Measurements from ENCODE around the gene ANO10. TPM values are rescaled to one million over a fixed set of nuclear protein-coding genes. Genes with fewer than 3 reads are reported as not detected.
A peak's percentile ranks its signal among the peaks of the same experiment; 100 is the strongest.

The ANO10 gene
- total RNA-seq, 1 experiment from 2014 or later, result 26.8 TPM

GRCh38 chr3:43319794-43320193 lies 302.0 kb downstream of the ANO10 start:
- no peak for TF ChIP-seq CTCF (IDR thresholded peaks at IDR 0.05; ENCODE audit: unreplicated experiment)
- no peak overlapping the region for H3K27ac Mint-ChIP-seq (ENCODE audit: unreplicated experiment)
- peaks cover 16% of the 10 kb centered on the region for H3K4me1 Mint-ChIP-seq (ENCODE audit: low read depth, unreplicated experiment)
- BruUV-seq (replicated peaks), result no TSS peak
- H3K4me3 Mint-ChIP-seq (ENCODE audit: low read depth, unreplicated experiment), result no peak overlapping the region
- DNase-seq, result no peak
- no peaks in the 10 kb centered on the region for H3K9me3 Mint-ChIP-seq (ENCODE audit: low read depth, unreplicated experiment)
- no peaks in the 10 kb centered on the region for H3K27me3 Mint-ChIP-seq (ENCODE audit: unreplicated experiment)
- peaks cover 5% of the 10 kb centered on the region for H3K36me3 Mint-ChIP-seq (ENCODE audit: insufficient read depth, unreplicated experiment)
- intact Hi-C loops (cut with micrococcal nuclease; ENCODE audit: unreplicated experiment), result no loop called here
- CTCF ChIA-PET, result no interaction called here

GRCh38 chr3:43319376-43319775 lies 302.4 kb downstream of the ANO10 start:
- Mint-ChIP-seq H3K4me1 (ENCODE audit: low read depth, unreplicated experiment) (peaks cover 16% of the 10 kb centered on the region), H3K4me3 (ENCODE audit: low read depth, unreplicated experiment) (no peak overlapping the region), H3K27me3 (ENCODE audit: unreplicated experiment) (no peaks in the 10 kb centered on the region), H3K27ac (ENCODE audit: unreplicated experiment) (no peak overlapping the region), H3K9me3 (ENCODE audit: low read depth, unreplicated experiment) (no peaks in the 10 kb centered on the region), H3K36me3 (ENCODE audit: insufficient read depth, unreplicated experiment) (peaks cover 5% of the 10 kb centered on the region)
- no peak for DNase-seq
- intact Hi-C loops (cut with micrococcal nuclease; ENCODE audit: unreplicated experiment), result no loop called here
- TF ChIP-seq CTCF (IDR thresholded peaks at IDR 0.05; ENCODE audit: unreplicated experiment), result no peak
- CTCF ChIA-PET, result no interaction called here
- BruUV-seq (replicated peaks), result no TSS peak

GRCh38 chr3:43317461-43318316 lies 304.1 kb downstream of the ANO10 start:
- Mint-ChIP-seq H3K27ac (ENCODE audit: unreplicated experiment) (no peak overlapping the region), H3K36me3 (ENCODE audit: insufficient read depth, unreplicated experiment) (peaks cover 5% of the 10 kb centered on the region), H3K4me3 (ENCODE audit: low read depth, unreplicated experiment) (no peak overlapping the region), H3K9me3 (ENCODE audit: low read depth, unreplicated experiment) (peaks cover 1% of the 10 kb centered on the region), H3K27me3 (ENCODE audit: unreplicated experiment) (no peaks in the 10 kb centered on the region), H3K4me1 (ENCODE audit: low read depth, unreplicated experiment) (peaks cover 16% of the 10 kb centered on the region)
- no TSS peak for BruUV-seq (replicated peaks)
- intact Hi-C loops (cut with micrococcal nuclease; ENCODE audit: unreplicated experiment), result no loop called here
- TF ChIP-seq CTCF (IDR thresholded peaks at IDR 0.05; ENCODE audit: unreplicated experiment), result no peak
- CTCF ChIA-PET, result no interaction called here
- DNase-seq, result no peak

- intact Hi-C loops (cut with micrococcal nuclease; ENCODE audit: unreplicated experiment), result no loop called here
- no peaks in the 10 kb centered on the region for H3K27me3 Mint-ChIP-seq (ENCODE audit: unreplicated experiment)
- H3K36me3 Mint-ChIP-seq (ENCODE audit: insufficient read depth, unreplicated experiment), result peaks cover 5% of the 10 kb centered on the region
- no peak for DNase-seq
- H3K9me3 Mint-ChIP-seq (ENCODE audit: low read depth, unreplicated experiment), result peaks cover 3% of the 10 kb centered on the region
- peak overlapping the region; percentile 18 for H3K27ac Mint-ChIP-seq (ENCODE audit: unreplicated experiment)
- no TSS peak for BruUV-seq (replicated peaks)
- no peak for TF ChIP-seq CTCF (IDR thresholded peaks at IDR 0.05; ENCODE audit: unreplicated experiment)
- no peak overlapping the region for H3K4me3 Mint-ChIP-seq (ENCODE audit: low read depth, unreplicated experiment)
- CTCF ChIA-PET, result no interaction called here
- peaks cover 16% of the 10 kb centered on the region for H3K4me1 Mint-ChIP-seq (ENCODE audit: low read depth, unreplicated experiment)
Observed at GRCh38 chr3:43316783-43317460, 304.9 kb downstream of the ANO10 start.

Other genes starting within 250 kb of the ANO10 start
- gene ABHD5, start 68.9 kb upstream of the ANO10 start, total RNA-seq (2022), result 17.2 and 20.3 TPM in 2 replicates